ENCODE measurements around the gene TMEM131L. TPM values are rescaled to one million over a fixed set of nuclear protein-coding genes. Genes with fewer than 3 reads are reported as not detected.

The TMEM131L gene
- total RNA-seq, 2 donors from 2014 or later: 4.8 to 6.2 TPM

DNA sequence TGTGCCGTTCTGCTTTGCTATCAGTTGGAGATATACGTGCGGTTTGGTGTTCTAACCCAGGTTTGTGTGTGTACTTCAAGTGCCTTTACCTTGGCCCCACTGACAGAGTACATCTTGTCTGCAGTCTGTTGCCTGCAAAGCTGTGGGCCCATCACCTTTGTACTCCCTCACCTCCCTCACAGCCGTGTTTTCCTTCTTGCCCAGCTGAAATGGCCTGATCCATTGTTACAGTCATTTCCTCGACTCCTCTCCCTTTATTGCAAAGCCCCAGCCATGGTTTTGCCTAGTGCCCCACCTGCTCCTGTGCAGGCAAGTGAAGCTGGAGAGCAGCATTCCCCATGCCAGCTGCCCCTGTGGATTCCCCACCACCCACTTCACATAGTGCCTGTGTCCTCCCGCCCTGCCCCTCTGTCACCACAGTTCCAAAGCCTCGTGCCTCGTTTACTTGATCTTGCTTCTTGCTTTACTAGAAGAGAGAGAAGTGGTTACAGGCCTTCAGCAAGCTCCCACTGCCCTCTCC lies 162.7 kb downstream of the TMEM131L start:
- no peak for DNase-seq
- Histone ChIP-seq H3K9ac (ENCODE audit: low read depth in 2 of 2, low read length in 2 of 2) (no peak overlapping the region), H3K27ac (no peak overlapping the region), H3K4me1 (no peaks in the 10 kb centered on the region), H3K36me3 (no peaks in the 10 kb centered on the region), H3K27me3 (no peaks in the 10 kb centered on the region), H3K4me3 (no peak overlapping the region), H3K9me3 (no peaks in the 10 kb centered on the region)
- intact Hi-C loops (cut with DNase I): no loop called here
- TF ChIP-seq, protein P1, sequence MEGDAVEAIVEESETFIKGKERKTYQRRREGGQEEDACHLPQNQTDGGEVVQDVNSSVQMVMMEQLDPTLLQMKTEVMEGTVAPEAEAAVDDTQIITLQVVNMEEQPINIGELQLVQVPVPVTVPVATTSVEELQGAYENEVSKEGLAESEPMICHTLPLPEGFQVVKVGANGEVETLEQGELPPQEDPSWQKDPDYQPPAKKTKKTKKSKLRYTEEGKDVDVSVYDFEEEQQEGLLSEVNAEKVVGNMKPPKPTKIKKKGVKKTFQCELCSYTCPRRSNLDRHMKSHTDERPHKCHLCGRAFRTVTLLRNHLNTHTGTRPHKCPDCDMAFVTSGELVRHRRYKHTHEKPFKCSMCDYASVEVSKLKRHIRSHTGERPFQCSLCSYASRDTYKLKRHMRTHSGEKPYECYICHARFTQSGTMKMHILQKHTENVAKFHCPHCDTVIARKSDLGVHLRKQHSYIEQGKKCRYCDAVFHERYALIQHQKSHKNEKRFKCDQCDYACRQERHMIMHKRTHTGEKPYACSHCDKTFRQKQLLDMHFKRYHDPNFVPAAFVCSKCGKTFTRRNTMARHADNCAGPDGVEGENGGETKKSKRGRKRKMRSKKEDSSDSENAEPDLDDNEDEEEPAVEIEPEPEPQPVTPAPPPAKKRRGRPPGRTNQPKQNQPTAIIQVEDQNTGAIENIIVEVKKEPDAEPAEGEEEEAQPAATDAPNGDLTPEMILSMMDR (IDR thresholded peaks at IDR 0.05): no peak

DNA sequence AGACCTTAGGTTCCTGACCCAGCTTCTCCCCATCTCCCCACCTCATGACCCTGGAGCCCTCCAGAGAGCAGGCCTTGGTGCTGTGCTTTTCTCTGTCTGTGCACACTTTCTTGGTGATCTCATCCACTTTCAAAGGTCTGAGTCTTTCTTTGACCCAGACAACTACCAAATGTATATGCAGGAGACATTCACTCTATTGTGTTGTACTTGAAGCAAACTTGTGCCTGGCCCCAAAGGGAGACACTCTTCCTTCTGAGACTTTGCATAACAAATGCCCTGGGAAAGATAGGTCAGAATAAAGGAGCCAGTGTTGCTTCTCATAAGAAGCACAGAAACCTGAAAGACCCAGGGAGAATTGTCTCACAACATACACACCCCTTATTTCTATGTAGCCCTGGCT lies 163.6 kb downstream of the TMEM131L start:
- intact Hi-C loops (cut with DNase I): loop anchor here (10.0 kb wide), 1 partner anchor 125 kb away; no protein-coding TSS in a partner anchor
- no peak overlapping the region for H3K27ac ChIP-seq

GRCh38 chr4:153634738-153635353 lies 168.7 kb downstream of the TMEM131L start:
- Histone ChIP-seq H3K9ac (ENCODE audit: low read depth in 2 of 2, low read length in 2 of 2) (no peak overlapping the region), H3K27ac (no peak overlapping the region), H3K4me3 (no peak overlapping the region), H3K9me3 (no peaks in the 10 kb centered on the region), H3K27me3 (no peaks in the 10 kb centered on the region), H3K4me1 (no peaks in the 10 kb centered on the region), H3K36me3 (no peaks in the 10 kb centered on the region)
- TF ChIP-seq, protein P1 (IDR thresholded peaks at IDR 0.05): peak; percentile 47
- no peak for DNase-seq
- intact Hi-C loops (cut with DNase I): loop anchor here (5.0 to 10.0 kb wide), 2 partner anchors 120 to 293 kb away; partner anchors contain the start of gene MND1

More for the DNA sequence above, 163.6 kb downstream of the TMEM131L start:
- Histone ChIP-seq H3K9me3 (no peaks in the 10 kb centered on the region), H3K27me3 (no peaks in the 10 kb centered on the region), H3K4me1 (no peaks in the 10 kb centered on the region), H3K36me3 (no peaks in the 10 kb centered on the region), H3K4me3 (no peak overlapping the region), H3K9ac (ENCODE audit: low read depth in 2 of 2, low read length in 2 of 2) (no peak overlapping the region)
- no peak for DNase-seq
- TF ChIP-seq, protein P1 (IDR thresholded peaks at IDR 0.05): no peak

GRCh38 chr4:153635846-153636245 lies 169.7 kb downstream of the TMEM131L start:
- H3K4me1 ChIP-seq: no peaks in the 10 kb centered on the region
- H3K9me3 ChIP-seq: no peaks in the 10 kb centered on the region
- no peak for DNase-seq
- H3K27ac ChIP-seq: no peak overlapping the region
- no peaks in the 10 kb centered on the region for H3K27me3 ChIP-seq
- no peak overlapping the region for H3K9ac ChIP-seq (ENCODE audit: low read depth in 2 of 2, low read length in 2 of 2)
- H3K36me3 ChIP-seq: no peaks in the 10 kb centered on the region
- intact Hi-C loops (cut with DNase I): loop anchor here (5.0 to 10.0 kb wide), 2 partner anchors 119 to 294 kb away; partner anchors contain the start of gene MND1
- TF ChIP-seq, protein P1 (IDR thresholded peaks at IDR 0.05): no peak
- no peak overlapping the region for H3K4me3 ChIP-seq

GRCh38 chr4:153637201-153637600 lies 171.0 kb downstream of the TMEM131L start:
- Histone ChIP-seq H3K4me1 (no peaks in the 10 kb centered on the region), H3K36me3 (no peaks in the 10 kb centered on the region), H3K27ac (no peak overlapping the region), H3K9ac (ENCODE audit: low read depth in 2 of 2, low read length in 2 of 2) (no peak overlapping the region), H3K9me3 (no peaks in the 10 kb centered on the region), H3K27me3 (no peaks in the 10 kb centered on the region), H3K4me3 (no peak overlapping the region)
- intact Hi-C loops (cut with DNase I): loop anchor here (5.0 to 10.0 kb wide), 2 partner anchors 118 to 295 kb away; partner anchors contain the start of gene MND1
- TF ChIP-seq, protein P1 (IDR thresholded peaks at IDR 0.05): no peak
- DNase-seq: no peak
